Measurements from ENCODE around the gene SLC25A20. TPM values are rescaled to one million over a fixed set of nuclear protein-coding genes. Genes with fewer than 3 reads are reported as not detected.

Gene SLC25A20
- total RNA-seq, 2 experiments from 2014 or later = 16.7 to 18.2 TPM

GRCh38 chr3:48896936-48897335, 1.7 kb downstream of the SLC25A20 start:
- no peak overlapping the region for H3K27ac Mint-ChIP-seq
- ChIA-PET POLR2A (interaction anchor here (1.0 to 3.5 kb wide), 2 partner anchors 22 to 31 kb away, joined by 8 to 28 read pairs; partner anchors contain the start of gene ARIH2), CTCF (interaction anchor here (0.6 to 2.4 kb wide), 4 partner anchors 22 to 621 kb away, joined by 3 to 15 read pairs (median 8); partner anchors contain the start of gene ARIH2)
- H3K9me3 Mint-ChIP-seq = no peaks in the 10 kb centered on the region
- DNase-seq = no peak
- no peak overlapping the region for H3K4me3 Mint-ChIP-seq
- intact Hi-C loops (cut with micrococcal nuclease) = loop anchor here (5.0 kb wide), 1 partner anchor 50 kb away; the partner anchor contains the start of gene PRKAR2A
- H3K4me1 Mint-ChIP-seq (ENCODE audit: low read depth) = peaks cover 29% of the 10 kb centered on the region
- H3K27me3 Mint-ChIP-seq = no peaks in the 10 kb centered on the region
- no peaks in the 10 kb centered on the region for H3K36me3 Mint-ChIP-seq

- Mint-ChIP-seq H3K4me3 (no peak overlapping the region), H3K9me3 (no peaks in the 10 kb centered on the region), H3K4me1 (ENCODE audit: low read depth) (peaks cover 23% of the 10 kb centered on the region), H3K27me3 (no peaks in the 10 kb centered on the region), H3K36me3 (peaks cover 4% of the 10 kb centered on the region), H3K27ac (no peak overlapping the region)
- no peak for DNase-seq
- POLR2A ChIA-PET = interaction anchor here (0.6 to 0.8 kb wide), 2 partner anchors 26 to 126 kb away, joined by 3 to 4 read pairs; no protein-coding TSS in a partner anchor
- intact Hi-C loops (cut with micrococcal nuclease) = no loop called here
- CTCF ChIA-PET = no interaction called here
Measured at GRCh38 chr3:48894516-48894915, 4.2 kb downstream of the SLC25A20 start.

GRCh38 chr3:48891606-48892005, 7.1 kb downstream of the SLC25A20 start:
- intact Hi-C loops (cut with micrococcal nuclease) = no loop called here
- H3K4me3 Mint-ChIP-seq = no peak overlapping the region
- ChIA-PET POLR2A (no interaction called here), CTCF (no interaction called here)
- DNase-seq = no peak
- H3K9me3 Mint-ChIP-seq = no peaks in the 10 kb centered on the region
- H3K36me3 Mint-ChIP-seq = peaks cover 4% of the 10 kb centered on the region
- H3K27me3 Mint-ChIP-seq = no peaks in the 10 kb centered on the region
- H3K27ac Mint-ChIP-seq = no peak overlapping the region
- peaks cover 5% of the 10 kb centered on the region for H3K4me1 Mint-ChIP-seq (ENCODE audit: low read depth)

DNA sequence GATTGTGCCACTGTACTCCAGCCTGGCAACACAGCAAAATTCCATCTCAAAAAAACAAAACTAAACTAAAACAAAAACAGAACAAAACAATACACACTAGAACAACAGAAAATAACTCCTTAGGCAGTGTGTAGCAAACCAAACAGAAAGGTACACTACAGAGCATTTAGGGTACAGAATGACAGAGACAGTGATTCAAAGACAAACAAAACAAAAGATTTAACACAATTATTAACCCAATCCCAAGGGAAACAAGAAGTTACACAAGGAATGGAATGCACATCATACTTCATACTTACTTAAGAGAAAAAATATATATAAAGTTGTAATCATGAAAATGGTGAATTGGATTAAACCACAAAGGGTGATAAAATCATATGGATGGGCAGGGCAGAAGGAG, 12.9 kb downstream of the SLC25A20 start:
- POLR2A ChIA-PET = no interaction called here
- Mint-ChIP-seq H3K4me1 (ENCODE audit: low read depth) (peaks cover 8% of the 10 kb centered on the region), H3K27me3 (no peaks in the 10 kb centered on the region), H3K27ac (no peak overlapping the region), H3K4me3 (no peak overlapping the region), H3K36me3 (peaks cover 3% of the 10 kb centered on the region), H3K9me3 (no peaks in the 10 kb centered on the region)
- intact Hi-C loops (cut with micrococcal nuclease) = no loop called here
- CTCF ChIA-PET = no interaction called here
- DNase-seq = no peak

DNA sequence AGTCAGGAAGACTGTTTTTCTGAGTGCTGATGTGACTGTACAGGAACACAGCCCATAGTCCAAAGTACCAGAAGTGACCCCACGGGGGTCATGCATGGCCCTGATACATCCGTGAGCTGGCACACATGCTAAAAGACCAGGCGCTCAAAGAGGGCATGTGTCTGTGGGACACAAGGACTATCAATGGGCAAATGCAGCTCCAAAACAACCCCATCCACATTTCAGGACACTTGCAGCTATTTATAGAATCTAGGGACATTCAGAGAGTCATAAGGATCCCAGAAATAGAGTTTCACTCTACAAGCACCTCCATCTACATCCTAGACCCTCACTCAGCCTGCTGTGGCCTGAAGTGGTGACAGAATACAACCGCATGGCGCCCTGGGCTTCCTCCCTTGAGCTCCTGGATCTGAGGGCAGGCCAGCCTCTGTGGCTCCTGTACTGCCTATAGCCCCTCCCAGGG, 17.0 kb downstream of the SLC25A20 start:
- peaks cover 3% of the 10 kb centered on the region for H3K4me1 Mint-ChIP-seq (ENCODE audit: low read depth)
- no peak for DNase-seq
- H3K9me3 Mint-ChIP-seq = no peaks in the 10 kb centered on the region
- no peak overlapping the region for H3K4me3 Mint-ChIP-seq
- intact Hi-C loops (cut with micrococcal nuclease) = no loop called here
- POLR2A ChIA-PET = no interaction called here
- no peaks in the 10 kb centered on the region for H3K27me3 Mint-ChIP-seq
- peaks cover 6% of the 10 kb centered on the region for H3K36me3 Mint-ChIP-seq
- H3K27ac Mint-ChIP-seq = no peak overlapping the region
- CTCF ChIA-PET = no interaction called here

DNA sequence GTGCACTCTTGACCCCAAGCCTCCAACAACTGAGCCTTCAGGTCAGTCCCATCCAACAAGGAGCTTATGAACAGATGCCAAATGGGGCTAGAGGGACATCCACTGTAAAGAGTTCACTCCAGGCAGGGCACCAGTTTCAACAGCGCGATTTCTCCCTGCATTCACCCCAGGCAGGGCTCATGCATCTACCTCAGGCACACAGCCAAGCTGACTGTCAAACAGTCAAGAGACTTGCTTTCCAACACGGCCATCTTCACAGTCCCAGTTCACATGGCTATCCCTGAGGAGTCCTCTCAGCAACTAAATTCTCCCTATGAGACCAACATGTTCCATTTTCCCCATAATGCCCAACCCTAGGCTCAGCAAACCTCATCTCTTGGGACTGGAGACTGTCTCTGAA, 17.7 kb downstream of the SLC25A20 start:
- DNase-seq = no peak
- intact Hi-C loops (cut with micrococcal nuclease) = no loop called here
- POLR2A ChIA-PET = no interaction called here

DNA sequence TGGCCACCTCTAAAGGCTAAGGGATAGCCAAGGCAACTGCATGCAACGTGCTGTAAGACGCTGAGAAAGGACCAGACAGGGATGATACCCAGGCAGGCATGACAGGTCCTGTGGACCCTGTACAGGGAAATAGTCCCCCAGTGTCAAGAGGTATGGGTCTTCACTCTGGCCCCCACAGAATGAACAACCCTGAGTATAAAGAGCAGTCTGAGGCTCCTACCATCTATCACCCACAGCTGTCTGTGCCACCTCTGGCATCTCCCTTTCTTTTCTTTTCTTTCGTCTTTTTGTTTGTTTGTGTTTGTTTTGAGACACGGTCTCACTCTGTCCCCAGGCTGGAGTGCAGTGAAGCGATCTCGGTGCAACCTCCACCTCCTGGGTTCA, 18.7 kb downstream of the SLC25A20 start:
- no peaks in the 10 kb centered on the region for H3K4me1 Mint-ChIP-seq (ENCODE audit: low read depth)
- no peak for DNase-seq
- no peaks in the 10 kb centered on the region for H3K27me3 Mint-ChIP-seq
- H3K9me3 Mint-ChIP-seq = no peaks in the 10 kb centered on the region
- H3K27ac Mint-ChIP-seq = no peak overlapping the region
- intact Hi-C loops (cut with micrococcal nuclease) = no loop called here
- ChIA-PET CTCF (no interaction called here), POLR2A (no interaction called here)
- H3K4me3 Mint-ChIP-seq = no peak overlapping the region
- H3K36me3 Mint-ChIP-seq = peaks cover 4% of the 10 kb centered on the region

More for the DNA sequence above, 17.7 kb downstream of the SLC25A20 start:
- CTCF ChIA-PET = no interaction called here
- H3K36me3 Mint-ChIP-seq = peaks cover 6% of the 10 kb centered on the region
- no peaks in the 10 kb centered on the region for H3K9me3 Mint-ChIP-seq
- no peak overlapping the region for H3K4me3 Mint-ChIP-seq
- H3K4me1 Mint-ChIP-seq (ENCODE audit: low read depth) = peaks cover 3% of the 10 kb centered on the region
- no peaks in the 10 kb centered on the region for H3K27me3 Mint-ChIP-seq
- no peak overlapping the region for H3K27ac Mint-ChIP-seq

DNA sequence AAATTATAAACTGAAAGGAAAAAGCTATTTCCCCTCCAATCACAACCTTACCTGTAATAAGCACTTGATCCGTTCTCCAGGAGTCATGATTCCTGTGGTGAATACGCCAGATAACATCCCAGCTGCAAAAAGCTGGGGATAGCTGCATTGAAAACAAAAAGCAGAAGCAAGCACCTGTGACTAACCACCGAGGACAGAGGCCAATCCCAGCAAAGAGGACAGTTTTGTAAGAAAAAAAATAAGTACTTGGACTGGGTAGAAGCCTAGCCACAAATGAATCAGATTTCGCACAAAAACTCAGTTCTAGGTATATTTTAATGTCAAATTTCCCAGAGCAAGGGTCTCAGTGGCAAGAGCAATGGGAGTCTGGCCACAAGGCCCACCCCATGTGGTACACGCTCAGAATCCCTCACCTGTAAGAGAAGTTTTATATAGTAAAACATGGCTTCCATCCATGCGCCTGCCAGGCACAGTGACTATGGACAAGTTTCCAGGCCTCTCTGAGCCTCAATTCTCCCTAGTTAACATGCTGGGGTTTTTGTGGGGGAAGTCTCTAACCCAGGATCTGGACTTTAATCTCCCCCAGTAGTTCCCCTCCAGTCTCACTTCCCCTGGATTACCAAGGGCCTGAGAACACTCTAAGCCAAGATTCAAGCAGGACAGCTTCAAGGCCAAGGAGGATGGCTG, 19.2 kb downstream of the SLC25A20 start:
- Mint-ChIP-seq H3K27me3 (no peaks in the 10 kb centered on the region), H3K9me3 (no peaks in the 10 kb centered on the region), H3K4me3 (no peak overlapping the region), H3K27ac (no peak overlapping the region), H3K4me1 (ENCODE audit: low read depth) (no peaks in the 10 kb centered on the region), H3K36me3 (peaks cover 4% of the 10 kb centered on the region)
- intact Hi-C loops (cut with micrococcal nuclease) = no loop called here
- POLR2A ChIA-PET = interaction anchor here (0.6 kb wide), 1 partner anchor 658 kb away, joined by 4 read pairs; no protein-coding TSS in a partner anchor
- CTCF ChIA-PET = no interaction called here
- no peak for DNase-seq

DNA sequence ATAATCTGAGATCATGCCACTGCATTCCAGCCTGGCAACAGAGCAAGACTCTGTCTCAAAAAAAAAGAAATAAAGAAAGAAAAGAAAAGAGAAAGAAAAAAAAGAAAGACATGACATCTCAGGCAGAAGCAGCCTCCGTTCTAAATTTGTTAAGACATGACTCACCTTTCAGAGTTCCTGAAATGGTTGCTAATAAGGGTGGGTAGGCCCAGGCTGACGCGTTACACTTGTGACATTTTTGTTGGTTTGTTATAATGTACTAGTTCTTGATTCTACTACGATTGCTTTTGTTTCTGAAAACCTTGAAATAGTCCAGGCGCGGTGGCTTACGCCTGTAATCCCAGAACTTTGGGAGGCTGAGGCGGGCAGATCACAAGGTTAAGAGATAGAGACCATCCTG, 21.0 kb downstream of the SLC25A20 start:
- intact Hi-C loops (cut with micrococcal nuclease) = no loop called here
- POLR2A ChIA-PET = no interaction called here
- H3K27me3 Mint-ChIP-seq = no peaks in the 10 kb centered on the region
- H3K9me3 Mint-ChIP-seq = no peaks in the 10 kb centered on the region
- CTCF ChIA-PET = no interaction called here
- peaks cover 4% of the 10 kb centered on the region for H3K36me3 Mint-ChIP-seq
- H3K4me1 Mint-ChIP-seq (ENCODE audit: low read depth) = no peaks in the 10 kb centered on the region
- no peak for DNase-seq
- no peak overlapping the region for H3K27ac Mint-ChIP-seq
- H3K4me3 Mint-ChIP-seq = no peak overlapping the region

DNA sequence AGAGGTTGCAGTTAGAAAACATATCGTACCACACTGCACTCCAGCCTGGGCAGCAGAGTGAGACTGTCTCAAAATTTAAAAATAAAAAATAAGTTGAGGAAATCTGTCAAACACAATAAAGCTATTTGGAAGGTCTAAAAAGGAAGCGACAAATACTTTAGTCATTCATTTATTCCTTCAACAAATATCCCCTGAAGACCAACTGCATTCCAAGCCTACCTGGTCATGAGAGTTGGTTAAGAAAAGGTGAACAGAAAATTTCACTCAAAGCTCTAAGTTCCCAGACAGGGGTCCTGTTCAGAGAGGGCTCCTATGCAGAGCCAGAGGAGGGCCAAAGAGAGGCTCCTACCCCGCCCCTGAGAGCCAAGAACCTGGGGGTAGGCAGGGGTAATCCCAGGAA, 35.6 kb downstream of the SLC25A20 start:
- no peak for DNase-seq
- H3K9me3 Mint-ChIP-seq = no peaks in the 10 kb centered on the region
- H3K36me3 Mint-ChIP-seq = peaks cover 3% of the 10 kb centered on the region
- H3K27ac Mint-ChIP-seq = no peak overlapping the region
- intact Hi-C loops (cut with micrococcal nuclease) = no loop called here
- ChIA-PET CTCF (interaction anchor here (0.7 kb wide), 1 partner anchor 126 kb away, joined by 3 read pairs; no protein-coding TSS in a partner anchor), POLR2A (interaction anchor here (1.1 kb wide), 1 partner anchor 24 kb away, joined by 3 read pairs; no protein-coding TSS in a partner anchor)
- H3K27me3 Mint-ChIP-seq = no peaks in the 10 kb centered on the region
- H3K4me1 Mint-ChIP-seq (ENCODE audit: low read depth) = no peaks in the 10 kb centered on the region
- H3K4me3 Mint-ChIP-seq = no peak overlapping the region

DNA sequence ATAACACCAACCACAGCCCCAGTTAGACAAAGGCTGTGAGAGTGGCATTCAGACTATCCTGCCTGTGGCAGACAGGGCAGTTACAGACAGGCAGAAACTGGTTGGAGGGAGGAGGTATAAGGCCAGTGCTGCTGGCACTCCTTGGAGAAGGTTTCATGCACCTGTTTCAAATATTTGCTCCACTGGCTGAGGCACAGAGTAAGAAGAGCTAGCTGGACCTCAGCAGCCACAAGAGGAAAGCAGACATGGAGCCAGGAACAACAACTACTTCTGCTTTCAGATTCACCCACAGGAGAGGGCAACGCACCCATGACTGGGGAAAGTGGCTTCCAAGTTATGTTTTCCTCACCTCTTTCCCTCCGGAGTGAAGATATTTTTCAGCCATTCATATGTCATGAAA, 39.5 kb downstream of the SLC25A20 start:
- intact Hi-C loops (cut with micrococcal nuclease) = no loop called here
- CTCF ChIA-PET = no interaction called here
- H3K4me3 Mint-ChIP-seq = no peak overlapping the region

DNA sequence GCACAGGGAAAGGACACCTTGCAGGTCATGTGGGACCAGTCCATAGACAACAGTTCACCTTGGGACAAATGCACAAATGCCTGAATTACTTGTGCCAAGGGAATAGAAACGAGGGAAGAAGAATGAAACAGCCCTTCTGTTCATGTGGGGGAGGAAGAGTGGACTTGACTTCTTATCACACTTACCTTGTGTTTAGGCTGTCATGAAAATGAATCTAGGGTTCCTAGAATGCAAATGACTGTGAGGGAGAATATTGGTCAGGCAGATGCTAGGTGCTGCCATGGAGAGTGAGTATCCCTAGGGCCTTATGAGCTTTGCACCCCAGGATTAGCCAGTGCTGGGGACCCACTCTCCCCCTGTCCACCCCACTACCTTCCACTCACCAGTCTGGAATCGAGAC, 40.0 kb downstream of the SLC25A20 start:
- H3K27me3 Mint-ChIP-seq = no peaks in the 10 kb centered on the region
- no peaks in the 10 kb centered on the region for H3K4me1 Mint-ChIP-seq (ENCODE audit: low read depth)
- no peak for DNase-seq
- no peak overlapping the region for H3K4me3 Mint-ChIP-seq
- no peaks in the 10 kb centered on the region for H3K9me3 Mint-ChIP-seq
- POLR2A ChIA-PET = no interaction called here
- no peak overlapping the region for H3K27ac Mint-ChIP-seq
- H3K36me3 Mint-ChIP-seq = peaks cover 4% of the 10 kb centered on the region
- intact Hi-C loops (cut with micrococcal nuclease) = no loop called here
- CTCF ChIA-PET = no interaction called here

More for the DNA sequence above, 39.5 kb downstream of the SLC25A20 start:
- POLR2A ChIA-PET = no interaction called here
- Mint-ChIP-seq H3K4me1 (ENCODE audit: low read depth) (no peaks in the 10 kb centered on the region), H3K9me3 (no peaks in the 10 kb centered on the region), H3K36me3 (peaks cover 4% of the 10 kb centered on the region), H3K27me3 (no peaks in the 10 kb centered on the region), H3K27ac (no peak overlapping the region)
- no peak for DNase-seq

- DNase-seq = no peak
- Mint-ChIP-seq H3K4me1 (ENCODE audit: low read depth) (no peaks in the 10 kb centered on the region), H3K27ac (no peak overlapping the region), H3K27me3 (no peaks in the 10 kb centered on the region), H3K4me3 (no peak overlapping the region), H3K36me3 (peaks cover 4% of the 10 kb centered on the region), H3K9me3 (no peaks in the 10 kb centered on the region)
- ChIA-PET POLR2A (interaction anchor here (0.6 kb wide), 1 partner anchor 10 kb away, joined by 4 read pairs; the partner anchor contains the start of gene PRKAR2A), CTCF (no interaction called here)
- intact Hi-C loops (cut with micrococcal nuclease) = no loop called here
Measured at GRCh38 chr3:48857641-48858040, 41.0 kb downstream of the SLC25A20 start.
